Measurements from ENCODE around the gene SFXN5. TPM values are rescaled to one million over a fixed set of nuclear protein-coding genes. Genes with fewer than 3 reads are reported as not detected.

The SFXN5 gene
- total RNA-seq, 1 donor from 2014 or later = 14.9 TPM

DNA sequence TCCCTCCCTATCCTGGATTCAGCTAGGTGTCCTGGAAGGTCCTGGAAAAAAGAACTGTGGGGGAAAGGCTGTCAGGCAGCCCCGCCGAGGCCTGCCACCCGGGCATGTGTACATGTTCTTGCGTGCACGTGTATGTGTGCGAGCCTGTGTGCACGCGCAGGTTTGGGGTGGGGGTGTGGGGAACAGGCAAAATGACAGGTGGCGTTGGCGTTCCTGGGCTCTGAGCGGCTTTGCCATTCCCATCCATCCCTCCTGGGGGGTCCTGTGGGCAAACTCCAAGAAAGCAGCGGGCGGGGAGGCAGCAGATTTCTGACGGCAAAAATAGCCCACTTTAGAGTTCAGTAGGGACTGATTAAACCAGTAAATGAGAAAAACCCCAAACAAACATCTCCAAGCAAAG, 118.6 kb downstream of the SFXN5 start:
- Histone ChIP-seq H3K4me1 (ENCODE audit: insufficient read depth, low read length) (no peaks in the 10 kb centered on the region), H4K20me1 (ENCODE audit: insufficient read depth, low read length) (no peaks in the 10 kb centered on the region), H2AFZ (ENCODE audit: low read depth, low read length) (no peak overlapping the region), H3K4me2 (ENCODE audit: low read length) (no peak overlapping the region), H3K9ac (ENCODE audit: low read length) (no peak overlapping the region), H3K27me3 (ENCODE audit: insufficient read depth, low read length) (no peaks in the 10 kb centered on the region), H3K36me3 (ENCODE audit: insufficient read depth, low read length) (no peaks in the 10 kb centered on the region), H3K27ac (ENCODE audit: low read depth, low read length) (no peak overlapping the region), H3K4me3 (ENCODE audit: insufficient read depth, low read depth, low read length) (no peak overlapping the region), H3K79me2 (ENCODE audit: insufficient read depth, low read length) (no peaks in the 10 kb centered on the region), H3K9me3 (ENCODE audit: insufficient read depth, low read depth, low read length) (no peaks in the 10 kb centered on the region)
- no peak for FAIRE-seq
- H3K27ac Mint-ChIP-seq (ENCODE audit: unreplicated experiment) = no peak overlapping the region
- H3K36me3 Mint-ChIP-seq (ENCODE audit: low read depth, unreplicated experiment) = peaks cover 29% of the 10 kb centered on the region
- no peak for DNase-seq (ENCODE audit: low read depth)
- H3K4me1 Mint-ChIP-seq (ENCODE audit: low read depth, unreplicated experiment) = peaks cover 2% of the 10 kb centered on the region
- TF ChIP-seq EZH2 (IDR thresholded peaks at IDR 0.05; ENCODE audit: insufficient read depth, low read length) = no peak
- TF ChIP-seq, protein P1, sequence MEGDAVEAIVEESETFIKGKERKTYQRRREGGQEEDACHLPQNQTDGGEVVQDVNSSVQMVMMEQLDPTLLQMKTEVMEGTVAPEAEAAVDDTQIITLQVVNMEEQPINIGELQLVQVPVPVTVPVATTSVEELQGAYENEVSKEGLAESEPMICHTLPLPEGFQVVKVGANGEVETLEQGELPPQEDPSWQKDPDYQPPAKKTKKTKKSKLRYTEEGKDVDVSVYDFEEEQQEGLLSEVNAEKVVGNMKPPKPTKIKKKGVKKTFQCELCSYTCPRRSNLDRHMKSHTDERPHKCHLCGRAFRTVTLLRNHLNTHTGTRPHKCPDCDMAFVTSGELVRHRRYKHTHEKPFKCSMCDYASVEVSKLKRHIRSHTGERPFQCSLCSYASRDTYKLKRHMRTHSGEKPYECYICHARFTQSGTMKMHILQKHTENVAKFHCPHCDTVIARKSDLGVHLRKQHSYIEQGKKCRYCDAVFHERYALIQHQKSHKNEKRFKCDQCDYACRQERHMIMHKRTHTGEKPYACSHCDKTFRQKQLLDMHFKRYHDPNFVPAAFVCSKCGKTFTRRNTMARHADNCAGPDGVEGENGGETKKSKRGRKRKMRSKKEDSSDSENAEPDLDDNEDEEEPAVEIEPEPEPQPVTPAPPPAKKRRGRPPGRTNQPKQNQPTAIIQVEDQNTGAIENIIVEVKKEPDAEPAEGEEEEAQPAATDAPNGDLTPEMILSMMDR (IDR thresholded peaks at IDR 0.05; ENCODE audit: insufficient read depth, low read depth, low read length) = no peak
- peaks cover 10% of the 10 kb centered on the region for H3K27me3 Mint-ChIP-seq (ENCODE audit: low read depth, unreplicated experiment)
- H3K4me3 Mint-ChIP-seq (ENCODE audit: unreplicated experiment) = no peak overlapping the region
- H3K9me3 Mint-ChIP-seq (ENCODE audit: unreplicated experiment) = no peaks in the 10 kb centered on the region

DNA sequence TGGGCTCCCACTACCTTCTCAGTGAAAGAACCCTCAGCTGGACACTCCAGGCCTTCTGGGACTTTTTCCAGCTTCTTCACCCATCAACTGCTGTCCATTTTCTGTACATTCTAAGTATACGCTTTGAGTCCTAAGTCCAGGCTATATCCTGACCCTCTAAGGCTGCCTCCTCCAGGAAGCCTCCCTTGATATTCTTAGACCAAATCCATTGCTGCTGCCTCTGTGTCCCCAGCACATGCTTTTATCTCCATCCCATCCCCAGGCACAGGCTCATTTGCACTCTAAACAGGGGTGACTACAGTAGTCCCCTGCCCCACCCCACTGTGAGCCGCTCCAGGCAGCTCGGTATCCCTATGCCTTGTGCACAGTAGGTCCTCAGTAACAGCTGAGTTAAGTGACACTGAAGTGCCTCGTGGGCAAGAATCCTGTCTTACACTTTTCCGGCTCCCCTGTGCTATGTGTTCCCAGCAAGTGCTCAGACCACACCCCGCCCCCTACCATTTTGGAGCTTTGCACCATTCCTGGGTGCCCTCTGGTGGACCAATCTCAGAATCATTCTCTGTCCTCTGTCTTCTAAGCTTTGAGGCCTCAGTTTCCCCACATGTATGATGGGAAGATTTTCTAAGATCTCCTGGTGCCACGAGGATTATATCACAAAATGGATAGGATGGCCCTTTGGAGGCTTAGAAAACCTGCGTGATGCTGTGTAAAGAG, 119.2 kb downstream of the SFXN5 start:
- no peaks in the 10 kb centered on the region for H3K9me3 ChIP-seq (ENCODE audit: insufficient read depth, low read depth, low read length)
- H3K4me3 Mint-ChIP-seq (ENCODE audit: unreplicated experiment) = no peak overlapping the region
- H3K27me3 Mint-ChIP-seq (ENCODE audit: low read depth, unreplicated experiment) = peaks cover 12% of the 10 kb centered on the region
- H3K4me2 ChIP-seq (ENCODE audit: low read length) = no peak overlapping the region
- no peak overlapping the region for H3K4me3 ChIP-seq (ENCODE audit: insufficient read depth, low read depth, low read length)
- no peaks in the 10 kb centered on the region for H3K9me3 Mint-ChIP-seq (ENCODE audit: unreplicated experiment)
- H3K4me1 Mint-ChIP-seq (ENCODE audit: low read depth, unreplicated experiment) = peaks cover 2% of the 10 kb centered on the region
- H4K20me1 ChIP-seq (ENCODE audit: insufficient read depth, low read length) = no peaks in the 10 kb centered on the region
- no peak for FAIRE-seq
- TF ChIP-seq, protein P1 (IDR thresholded peaks at IDR 0.05; ENCODE audit: insufficient read depth, low read depth, low read length) = no peak
- no peak for TF ChIP-seq EZH2 (IDR thresholded peaks at IDR 0.05; ENCODE audit: insufficient read depth, low read length)
- H3K4me1 ChIP-seq (ENCODE audit: insufficient read depth, low read length) = no peaks in the 10 kb centered on the region
- no peak overlapping the region for H2AFZ ChIP-seq (ENCODE audit: low read depth, low read length)
- peaks cover 25% of the 10 kb centered on the region for H3K36me3 Mint-ChIP-seq (ENCODE audit: low read depth, unreplicated experiment)
- H3K27me3 ChIP-seq (ENCODE audit: insufficient read depth, low read length) = no peaks in the 10 kb centered on the region
- no peak overlapping the region for H3K9ac ChIP-seq (ENCODE audit: low read length)
- H3K27ac ChIP-seq (ENCODE audit: low read depth, low read length) = no peak overlapping the region
- no peaks in the 10 kb centered on the region for H3K36me3 ChIP-seq (ENCODE audit: insufficient read depth, low read length)
- no peak overlapping the region for H3K27ac Mint-ChIP-seq (ENCODE audit: unreplicated experiment)
- DNase-seq (ENCODE audit: low read depth) = no peak
- no peaks in the 10 kb centered on the region for H3K79me2 ChIP-seq (ENCODE audit: insufficient read depth, low read length)
